AG09319 (cell line): ENCODE data around the gene ASB6.

Experiments
- DNase-seq: peaks from one replicate; pipeline ENCODE4 v3.0.0-alpha.2; 2010; ENCODE audit warnings: low read depth; ENCODE audit errors: extremely low read depth
- TF ChIP-seq, protein P1 (sequence below): IDR thresholded peaks from 2 replicates; pipeline ENCODE4 v1.5.1; 2011; ENCODE audit warnings: low read depth, mild to moderate bottlenecking, inconsistent platforms, low read length, moderate library complexity

Gene ASB6

DNA sequence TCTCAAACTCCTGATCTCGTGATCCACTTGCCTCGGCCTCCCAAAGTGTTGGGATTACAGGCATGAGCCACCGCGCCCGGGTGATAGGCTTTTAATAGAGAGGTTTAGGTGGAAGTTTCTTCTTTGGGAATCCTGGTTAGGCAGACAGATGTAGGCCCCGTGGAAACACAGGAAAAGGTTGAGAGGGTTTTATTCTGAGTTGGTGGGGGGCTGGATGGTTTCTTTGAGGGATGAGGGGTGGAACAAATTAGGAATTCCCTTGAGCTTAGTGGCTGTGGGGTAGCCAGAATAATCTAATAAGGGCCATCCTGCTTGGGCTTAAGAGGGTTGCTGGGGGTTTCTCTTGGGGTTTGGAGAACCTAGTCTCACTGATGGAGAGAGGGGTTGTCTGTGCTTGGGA lies 51.5 kb downstream of the ASB6 start:
- DNase-seq = no peak
- TF ChIP-seq, protein P1, sequence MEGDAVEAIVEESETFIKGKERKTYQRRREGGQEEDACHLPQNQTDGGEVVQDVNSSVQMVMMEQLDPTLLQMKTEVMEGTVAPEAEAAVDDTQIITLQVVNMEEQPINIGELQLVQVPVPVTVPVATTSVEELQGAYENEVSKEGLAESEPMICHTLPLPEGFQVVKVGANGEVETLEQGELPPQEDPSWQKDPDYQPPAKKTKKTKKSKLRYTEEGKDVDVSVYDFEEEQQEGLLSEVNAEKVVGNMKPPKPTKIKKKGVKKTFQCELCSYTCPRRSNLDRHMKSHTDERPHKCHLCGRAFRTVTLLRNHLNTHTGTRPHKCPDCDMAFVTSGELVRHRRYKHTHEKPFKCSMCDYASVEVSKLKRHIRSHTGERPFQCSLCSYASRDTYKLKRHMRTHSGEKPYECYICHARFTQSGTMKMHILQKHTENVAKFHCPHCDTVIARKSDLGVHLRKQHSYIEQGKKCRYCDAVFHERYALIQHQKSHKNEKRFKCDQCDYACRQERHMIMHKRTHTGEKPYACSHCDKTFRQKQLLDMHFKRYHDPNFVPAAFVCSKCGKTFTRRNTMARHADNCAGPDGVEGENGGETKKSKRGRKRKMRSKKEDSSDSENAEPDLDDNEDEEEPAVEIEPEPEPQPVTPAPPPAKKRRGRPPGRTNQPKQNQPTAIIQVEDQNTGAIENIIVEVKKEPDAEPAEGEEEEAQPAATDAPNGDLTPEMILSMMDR = no peak

DNA sequence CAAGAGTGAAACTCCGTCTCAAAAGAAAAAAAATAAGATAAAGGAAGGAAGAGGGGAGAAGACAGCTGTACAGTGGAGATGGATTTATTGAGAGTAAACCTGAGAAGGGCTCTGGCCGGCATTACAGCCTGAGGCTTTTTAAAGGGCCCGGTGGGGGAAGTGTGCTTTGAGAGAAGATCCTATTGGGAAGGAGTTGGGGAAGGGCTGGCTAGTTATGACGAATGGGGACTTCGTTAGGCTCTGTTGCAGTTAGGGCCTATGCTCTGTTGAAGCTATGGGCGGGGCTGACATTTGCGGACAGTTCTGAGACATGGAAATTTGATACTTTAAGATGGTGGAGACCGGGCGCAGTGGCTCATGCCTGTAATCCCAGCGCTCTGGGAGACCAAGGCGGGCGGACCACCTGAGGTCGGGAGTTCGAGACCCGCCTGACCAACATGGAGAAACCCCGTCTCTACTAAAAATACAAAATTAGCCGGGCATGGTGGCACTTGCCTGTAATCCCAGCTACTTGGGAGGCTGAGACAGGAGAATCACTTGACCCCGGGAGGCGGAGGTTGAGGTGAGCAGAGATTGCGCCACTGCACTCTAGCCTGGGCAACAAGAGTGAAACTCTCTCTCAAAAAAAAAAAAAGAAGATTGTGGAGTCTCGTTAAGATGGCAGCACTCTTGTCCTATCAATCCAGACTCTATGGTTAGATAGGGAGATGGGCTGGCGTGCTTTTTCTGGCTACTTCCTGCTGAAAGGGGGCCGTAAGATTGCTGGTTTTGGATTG lies 54.3 kb downstream of the ASB6 start:
- DNase-seq = no peak
- TF ChIP-seq, protein P1 = no peak

DNA sequence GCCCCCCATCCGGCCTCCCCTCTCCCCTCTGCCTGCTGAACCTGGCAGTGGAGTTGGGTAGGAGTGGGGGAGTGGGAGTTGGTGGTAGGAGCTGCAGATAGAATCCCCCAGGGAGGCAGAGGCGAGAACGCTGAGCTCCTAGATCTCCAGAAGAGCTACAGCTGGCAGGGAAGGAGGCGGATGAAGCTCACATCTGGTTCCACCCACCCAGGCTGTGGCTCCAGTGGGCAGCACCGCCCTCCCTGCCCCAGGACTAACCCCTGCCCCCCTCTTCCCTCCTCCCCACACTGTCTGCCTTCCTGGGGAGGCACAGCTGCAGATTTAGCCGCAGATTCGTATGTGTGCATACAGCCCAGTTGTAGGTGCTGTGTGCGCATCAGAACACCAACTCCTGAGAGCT lies 55.3 kb downstream of the ASB6 start:
- TF ChIP-seq, protein P1 = no peak
- no peak for DNase-seq

DNA sequence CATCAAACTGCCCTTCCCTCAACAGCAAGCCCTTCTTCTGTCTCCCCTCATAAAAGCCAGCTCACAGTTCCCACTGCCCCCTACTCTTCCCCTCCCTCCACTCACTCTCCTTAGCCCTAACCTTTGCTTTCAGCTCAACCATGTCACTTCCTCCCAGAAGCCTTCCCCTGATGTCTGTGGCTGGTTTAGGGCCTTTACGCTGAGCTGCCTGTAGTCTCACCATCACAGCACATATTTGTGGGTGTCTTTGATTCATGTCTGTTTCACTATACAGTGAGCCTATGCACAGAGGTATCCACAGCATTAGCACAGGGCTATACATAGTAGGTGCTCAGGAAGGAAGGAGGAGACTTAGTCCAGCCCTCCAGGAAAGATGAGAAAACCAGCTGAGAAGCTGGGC lies 55.7 kb downstream of the ASB6 start:
- no peak for DNase-seq
- TF ChIP-seq, protein P1 = no peak

DNA sequence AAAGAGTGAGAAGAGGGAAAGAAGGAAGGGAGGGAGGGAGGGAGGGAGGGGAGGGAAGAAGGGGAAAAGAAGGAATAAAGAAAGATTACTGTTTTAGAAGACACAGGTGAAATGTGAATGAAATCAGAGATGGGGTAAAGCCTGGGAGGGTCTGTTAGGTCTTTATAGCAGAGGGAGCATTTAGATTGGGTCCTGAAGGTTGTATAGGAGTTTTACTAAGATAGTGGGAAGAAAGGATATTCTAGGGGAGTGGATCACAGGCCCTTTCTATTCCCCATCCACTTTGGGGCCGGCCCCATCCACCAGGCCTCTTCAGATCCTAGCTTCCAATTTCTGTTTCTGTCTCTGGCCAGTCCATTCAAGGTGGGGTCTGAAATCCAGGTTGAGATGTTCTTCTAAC lies 56.6 kb downstream of the ASB6 start:
- DNase-seq = no peak
- TF ChIP-seq, protein P1 = no peak
